G401.6 (cell line): ENCODE data around the gene GOLM1.

Source experiments
- FAIRE-seq: peaks from 2 replicates; lab custom pipeline; 2012; peaks lifted over from hg19 to GRCh38; lab: Jason Lieb, UNC

Gene GOLM1

DNA sequence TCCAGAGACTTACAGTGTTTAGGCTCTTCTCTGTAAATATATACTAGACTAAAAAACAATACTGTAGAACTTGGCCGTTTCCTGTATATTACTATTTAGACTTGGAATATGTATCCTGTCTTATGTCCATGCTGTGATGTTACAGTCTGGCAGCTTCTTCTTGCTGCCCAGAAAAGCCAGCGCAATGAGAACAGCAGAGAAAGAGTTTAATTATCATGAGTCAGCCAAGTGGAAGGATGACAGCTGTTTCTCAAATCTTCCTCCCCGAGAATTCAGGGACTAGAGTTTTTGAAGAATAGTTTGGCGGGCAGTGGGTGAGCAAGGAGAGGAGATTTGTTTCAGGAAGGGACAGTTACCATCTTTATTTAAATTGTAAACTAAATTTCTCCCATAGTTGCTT lies 120.9 kb downstream of the GOLM1 start:
- no peak for FAIRE-seq
